SH-SY5Y (cell line): ENCODE results near the gene CXCL3.

Experiments used
- GATA2 ChIP-seq: IDR thresholded peaks from 2 replicates; pipeline ENCODE4 v1.6.1; 2011; ENCODE audit warnings: mild to moderate bottlenecking, low read depth, low read length
- GATA3 ChIP-seq: IDR thresholded peaks from 2 replicates; pipeline ENCODE4 v1.6.1; 2011; ENCODE audit warnings: low read depth, mild to moderate bottlenecking, low read length, moderate library complexity

DNA sequence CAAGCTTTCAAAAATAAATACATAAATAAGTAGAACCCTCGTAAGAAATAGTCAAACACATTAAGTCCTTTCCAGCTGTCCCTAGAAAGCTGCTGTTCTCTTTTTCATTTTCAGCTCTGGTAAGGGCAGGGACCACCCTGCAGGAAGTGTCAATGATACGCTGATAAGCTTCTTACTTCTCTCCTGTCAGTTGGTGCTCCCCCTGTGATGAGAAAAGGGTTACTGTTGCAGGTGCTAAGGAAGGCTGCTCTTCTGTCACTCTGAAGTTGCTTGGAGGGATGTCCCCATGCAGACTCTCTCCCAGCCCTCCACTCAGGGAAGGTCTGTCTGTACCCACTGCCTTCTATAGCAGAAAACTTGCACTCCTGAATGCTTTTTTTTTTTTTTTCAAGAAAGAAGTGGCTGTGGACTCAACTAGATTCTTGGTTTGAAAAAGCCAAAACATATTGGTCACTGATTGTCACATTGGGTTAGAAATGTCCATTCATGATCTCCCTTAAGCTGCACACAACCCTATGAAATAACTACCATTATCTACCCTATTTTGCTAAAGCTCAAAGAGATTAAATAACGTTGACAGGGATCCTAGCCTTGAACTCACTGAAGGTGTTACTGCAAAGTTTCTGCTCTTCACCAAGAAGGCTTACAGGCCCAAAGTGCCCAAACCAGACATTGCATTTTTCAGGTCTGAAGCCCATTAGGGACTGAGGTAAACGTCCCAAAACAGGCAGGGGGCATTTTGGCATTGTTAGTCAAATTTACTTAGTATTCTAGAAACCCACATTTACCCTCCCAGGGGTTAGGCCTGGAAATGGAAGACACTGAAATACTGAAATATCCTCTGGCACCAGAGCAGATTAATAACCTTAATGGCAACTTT is 1.2 kb downstream of the CXCL3 start:
- no peak for TF ChIP-seq GATA2
- TF ChIP-seq GATA3, result no peak
